Measurements from ENCODE around the gene GEMIN8. TPM values are rescaled to one million over a fixed set of nuclear protein-coding genes. Genes with fewer than 3 reads are reported as not detected.

Gene GEMIN8
- total RNA-seq, 2 donors from 2014 or later: 11.4 to 13.4 TPM

- no peaks in the 10 kb centered on the region for H3K4me1 ChIP-seq (replicated peaks)
- no peaks in the 10 kb centered on the region for H3K9me3 ChIP-seq
- intact Hi-C loops (cut with DNase I): loop anchor here (10.0 kb wide), 1 partner anchor 1094 kb away; no protein-coding TSS in a partner anchor
- H3K4me3 ChIP-seq: no peak overlapping the region
- whole genome bisulfite sequencing: 88% methylated on average over 1 of the region's 1 CpG
- no peaks in the 10 kb centered on the region for H3K27me3 ChIP-seq (replicated peaks; ENCODE audit: insufficient read depth)
- H3K36me3 ChIP-seq: no peaks in the 10 kb centered on the region
- no peak for DNase-seq (ENCODE audit: low spot score)
- H3K27ac ChIP-seq: no peak overlapping the region
- TF ChIP-seq POLR2A (IDR thresholded peaks at IDR 0.05) (no peak), POLR2AphosphoS5 (IDR thresholded peaks at IDR 0.05) (no peak), CTCF (IDR thresholded peaks at IDR 0.05) (no peak)
These were observed 21.0 kb upstream of the GEMIN8 start for GRCh38 chrX:14050709-14051108.

- Histone ChIP-seq H3K4me1 (replicated peaks) (no peaks in the 10 kb centered on the region), H3K4me3 (no peak overlapping the region), H3K27ac (no peak overlapping the region), H3K27me3 (replicated peaks; ENCODE audit: insufficient read depth) (no peaks in the 10 kb centered on the region), H3K9me3 (no peaks in the 10 kb centered on the region), H3K36me3 (no peaks in the 10 kb centered on the region)
- DNase-seq (ENCODE audit: low spot score): no peak
- intact Hi-C loops (cut with DNase I): loop anchor here (5.0 kb wide), 1 partner anchor 1199 kb away; no protein-coding TSS in a partner anchor
- TF ChIP-seq POLR2AphosphoS5 (IDR thresholded peaks at IDR 0.05) (no peak), CTCF (IDR thresholded peaks at IDR 0.05) (no peak), POLR2A (IDR thresholded peaks at IDR 0.05) (no peak)
These were observed 13.5 kb upstream of the GEMIN8 start for GRCh38 chrX:14043209-14043608.

- DNase-seq (ENCODE audit: low spot score): peak; percentile 12
- WGBS: 39% methylated on average over 3 of the region's 3 CpGs
These were observed 9.7 kb upstream of the GEMIN8 start for GRCh38 chrX:14039344-14039743.

GRCh38 chrX:14038375-14039085 lies 8.8 kb upstream of the GEMIN8 start:
- WGBS: 73% methylated on average over 3 of the region's 3 CpGs
- intact Hi-C loops (cut with DNase I): loop anchor here (10.0 kb wide), 1 partner anchor 534 kb away; no protein-coding TSS in a partner anchor
- H3K27ac ChIP-seq: no peak overlapping the region

More at GRCh38 chrX:14039344-14039743, 9.7 kb upstream of the GEMIN8 start:
- TF ChIP-seq POLR2A (IDR thresholded peaks at IDR 0.05) (no peak), CTCF (IDR thresholded peaks at IDR 0.05) (peak in 3 of 4 experiments; percentile 34 to 66 (median 64)), POLR2AphosphoS5 (IDR thresholded peaks at IDR 0.05) (no peak)
- Histone ChIP-seq H3K4me3 (no peak overlapping the region), H3K9me3 (no peaks in the 10 kb centered on the region), H3K27me3 (replicated peaks; ENCODE audit: insufficient read depth) (no peaks in the 10 kb centered on the region), H3K27ac (no peak overlapping the region), H3K36me3 (no peaks in the 10 kb centered on the region), H3K4me1 (replicated peaks) (no peaks in the 10 kb centered on the region)
- intact Hi-C loops (cut with DNase I): loop anchor here (10.0 kb wide), 1 partner anchor 535 kb away; no protein-coding TSS in a partner anchor

More at GRCh38 chrX:14038375-14039085, 8.8 kb upstream of the GEMIN8 start:
- H3K36me3 ChIP-seq: no peaks in the 10 kb centered on the region
- no peak overlapping the region for H3K4me3 ChIP-seq
- no peak for DNase-seq (ENCODE audit: low spot score)
- H3K27me3 ChIP-seq (replicated peaks; ENCODE audit: insufficient read depth): no peaks in the 10 kb centered on the region
- TF ChIP-seq POLR2A (IDR thresholded peaks at IDR 0.05) (no peak), CTCF (IDR thresholded peaks at IDR 0.05) (no peak), POLR2AphosphoS5 (IDR thresholded peaks at IDR 0.05) (no peak)
- no peaks in the 10 kb centered on the region for H3K9me3 ChIP-seq
- H3K4me1 ChIP-seq (replicated peaks): no peaks in the 10 kb centered on the region

Measured in prostate gland (tissue), 2 donors.